Chondrocyte (in vitro differentiated cells): ENCODE measurements around the gene LRPAP1. TPM values are rescaled to one million over a fixed set of nuclear protein-coding genes. Genes with fewer than 3 reads are reported as not detected.

ENCODE experiments used
- DNase-seq: peaks from one replicate; pipeline ENCODE4 v3.0.0; 2021; ENCODE audit warnings: mixed read lengths, low spot score
- H3K27ac Mint-ChIP-seq: one replicate; pipeline ENCODE4 v1.8.0; 2021; ENCODE audit warnings: mild to moderate bottlenecking, moderate library complexity, mixed read lengths; ENCODE audit not compliant: unreplicated experiment
- H3K27me3 Mint-ChIP-seq: 2 replicates; pipeline ENCODE4 v1.8.0; 2021; ENCODE audit warnings: low read depth, mixed read lengths
- H3K36me3 Mint-ChIP-seq: 2 replicates; pipeline ENCODE4 v1.8.0; 2021; ENCODE audit warnings: low read depth, mixed read lengths
- H3K4me1 Mint-ChIP-seq: 2 replicates; pipeline ENCODE4 v1.8.0; 2021; ENCODE audit warnings: low read depth, mild to moderate bottlenecking, mixed read lengths
- H3K4me3 Mint-ChIP-seq: one replicate; pipeline ENCODE4 v1.8.0; 2021; ENCODE audit warnings: mild to moderate bottlenecking, moderate library complexity, mixed read lengths; ENCODE audit not compliant: unreplicated experiment
- H3K9me3 Mint-ChIP-seq: 2 replicates; pipeline ENCODE4 v1.8.0; 2021; ENCODE audit warnings: low read depth, mixed read lengths
- CTCF ChIP-seq: fragments of 200-600 bp; sonication (generic); IDR thresholded peaks from 2 replicates; pipeline ENCODE4 v1.5.0; 2021; ENCODE audit warnings: antibody characterized with exemption, mild to moderate bottlenecking, moderate library complexity
- total RNA-seq: library from RNA; stranded (reverse); gene quantifications from 3 replicates; pipeline ENCODE4 v1.2.1, GENCODE V29; 2021

Gene LRPAP1
- total RNA-seq, 1 donor from 2014 or later: 135 TPM

GRCh38 chr4:3519468-3520264 lies 12.6 kb downstream of the LRPAP1 start:
- TF ChIP-seq CTCF: no peak
- no peaks in the 10 kb centered on the region for H3K9me3 Mint-ChIP-seq
- peak; percentile 50 for DNase-seq
- no peak overlapping the region for H3K27ac Mint-ChIP-seq
- H3K4me3 Mint-ChIP-seq: no peak overlapping the region
- H3K27me3 Mint-ChIP-seq: no peaks in the 10 kb centered on the region
- no peaks in the 10 kb centered on the region for H3K4me1 Mint-ChIP-seq
- peaks cover 23% of the 10 kb centered on the region for H3K36me3 Mint-ChIP-seq

GRCh38 chr4:3518941-3519340 lies 13.3 kb downstream of the LRPAP1 start:
- Mint-ChIP-seq H3K9me3 (no peaks in the 10 kb centered on the region), H3K4me1 (no peaks in the 10 kb centered on the region), H3K27ac (no peak overlapping the region), H3K4me3 (no peak overlapping the region), H3K36me3 (peaks cover 24% of the 10 kb centered on the region), H3K27me3 (no peaks in the 10 kb centered on the region)
- no peak for TF ChIP-seq CTCF
- peak; percentile 75 for DNase-seq

- TF ChIP-seq CTCF: no peak
- Mint-ChIP-seq H3K27me3 (no peaks in the 10 kb centered on the region), H3K4me1 (no peaks in the 10 kb centered on the region), H3K36me3 (peaks cover 23% of the 10 kb centered on the region), H3K4me3 (no peak overlapping the region), H3K27ac (no peak overlapping the region), H3K9me3 (no peaks in the 10 kb centered on the region)
- DNase-seq: peak; percentile 86
These were observed 13.7 kb downstream of the LRPAP1 start for GRCh38 chr4:3518511-3518880.

GRCh38 chr4:3517731-3518510 lies 14.3 kb downstream of the LRPAP1 start:
- no peaks in the 10 kb centered on the region for H3K4me1 Mint-ChIP-seq
- no peaks in the 10 kb centered on the region for H3K9me3 Mint-ChIP-seq
- no peak for TF ChIP-seq CTCF
- peak; percentile 80 for DNase-seq
- no peak overlapping the region for H3K4me3 Mint-ChIP-seq
- H3K27ac Mint-ChIP-seq: no peak overlapping the region
- H3K27me3 Mint-ChIP-seq: no peaks in the 10 kb centered on the region
- peaks cover 23% of the 10 kb centered on the region for H3K36me3 Mint-ChIP-seq

GRCh38 chr4:3516836-3517730 lies 15.1 kb downstream of the LRPAP1 start:
- Mint-ChIP-seq H3K27me3 (no peaks in the 10 kb centered on the region), H3K36me3 (peaks cover 30% of the 10 kb centered on the region), H3K9me3 (no peaks in the 10 kb centered on the region), H3K4me3 (no peak overlapping the region), H3K27ac (no peak overlapping the region), H3K4me1 (no peaks in the 10 kb centered on the region)
- DNase-seq: peak; percentile 91
- TF ChIP-seq CTCF: no peak
